Measurements from ENCODE around the gene PEX5L. TPM values are rescaled to one million over a fixed set of nuclear protein-coding genes. Genes with fewer than 3 reads are reported as not detected.
"Not testable (repeated sequence)": the region's sequence is repeated elsewhere in the genome, so short reads cannot be mapped to it uniquely, and the experiment has no call there.

The PEX5L gene
- under 1 TPM; 0.35 to 0.70 TPM for total RNA-seq

GRCh38 chr3:180036671-180037455 lies at the start of gene PEX5L:
Gene PEX5L (minus strand): TSS chr3:180036937. CDS start chr3:180036599, 338 bp downstream.
- Mint-ChIP-seq H3K36me3 (ENCODE audit: low read depth) (no peaks in the 10 kb centered on the region), H3K27me3 (peaks cover 31% of the 10 kb centered on the region), H3K4me1 (peaks cover 10% of the 10 kb centered on the region), H3K27ac (no peak within 1 kb of the TSS), H3K4me3 (peak within 1 kb of the TSS; percentile 44), H3K9me3 (no peaks in the 10 kb centered on the region)
- POLR2A ChIA-PET = no interaction called here
- CTCF ChIA-PET = no interaction called here
- peak; percentile 46 for DNase-seq

DNA sequence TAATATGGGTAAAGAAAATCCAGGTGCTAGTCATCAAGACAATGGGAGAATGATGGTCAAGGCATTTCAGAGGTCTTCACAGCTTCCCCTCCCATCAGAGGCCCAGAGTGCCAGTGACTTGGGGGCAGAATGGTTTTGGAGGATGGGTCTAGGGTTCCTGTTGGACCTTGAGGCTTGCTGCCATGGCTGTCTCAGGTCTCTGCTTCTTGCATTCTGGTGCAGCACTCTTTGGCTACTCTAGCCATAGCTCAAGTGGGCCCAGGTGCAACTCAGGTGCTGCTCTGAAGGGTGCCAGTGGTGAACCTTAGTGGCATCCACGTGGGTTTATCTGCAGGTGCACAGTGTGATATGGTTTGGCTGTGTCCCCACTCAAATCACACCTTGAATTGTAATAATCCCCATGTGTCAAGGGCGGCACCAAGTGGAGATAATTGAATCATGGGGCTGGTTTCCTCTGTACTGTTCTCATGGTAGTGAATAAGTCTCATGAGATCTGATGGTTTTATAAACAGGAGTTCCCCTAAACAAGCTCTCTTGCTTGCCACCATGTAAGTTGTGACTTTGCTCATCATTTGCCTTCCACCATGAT lies 48.5 kb upstream of the PEX5L start:
- POLR2A ChIA-PET = no interaction called here
- Mint-ChIP-seq H3K4me1 (no peaks in the 10 kb centered on the region), H3K9me3 (no peaks in the 10 kb centered on the region), H3K27me3 (no peaks in the 10 kb centered on the region), H3K36me3 (ENCODE audit: low read depth) (no peaks in the 10 kb centered on the region), H3K4me3 (no peak overlapping the region), H3K27ac (no peak overlapping the region)
- CTCF ChIA-PET = interaction anchor here (1.2 kb wide), 1 partner anchor 274 kb away, joined by 3 read pairs; no protein-coding TSS in a partner anchor
- DNase-seq = no peak

DNA sequence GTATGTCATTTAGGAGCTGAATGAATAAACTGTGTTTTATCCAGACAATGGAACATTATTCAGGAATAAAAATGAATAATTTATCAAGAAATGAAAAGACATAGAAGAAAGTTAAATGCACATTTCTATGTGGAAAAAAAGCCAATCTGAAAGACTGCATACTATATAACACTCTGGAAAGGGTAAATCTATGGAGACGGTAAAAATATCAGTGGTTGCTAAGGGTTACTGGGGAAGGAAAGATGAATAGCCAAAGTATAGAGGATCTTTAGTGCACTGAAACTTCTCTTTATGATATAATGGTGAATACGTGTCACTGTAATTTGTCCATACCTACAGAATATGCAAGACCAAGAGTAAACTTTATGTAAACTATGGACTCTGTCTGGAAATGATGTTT lies 46.0 kb upstream of the PEX5L start:
- no peak overlapping the region for H3K27ac Mint-ChIP-seq
- POLR2A ChIA-PET = no interaction called here

GRCh38 chr3:180078592-180078991 lies 41.9 kb upstream of the PEX5L start:
- DNase-seq = no peak
- no peaks in the 10 kb centered on the region for H3K4me1 Mint-ChIP-seq
- no peaks in the 10 kb centered on the region for H3K36me3 Mint-ChIP-seq (ENCODE audit: low read depth)
- peaks cover 2% of the 10 kb centered on the region for H3K9me3 Mint-ChIP-seq
- no peaks in the 10 kb centered on the region for H3K27me3 Mint-ChIP-seq
- POLR2A ChIA-PET = no interaction called here
- CTCF ChIA-PET = no interaction called here
- H3K4me3 Mint-ChIP-seq = no peak overlapping the region
- no peak overlapping the region for H3K27ac Mint-ChIP-seq

More for the DNA sequence above, 46.0 kb upstream of the PEX5L start:
- Mint-ChIP-seq H3K4me1 (no peaks in the 10 kb centered on the region), H3K4me3 (no peak overlapping the region), H3K9me3 (peaks cover 2% of the 10 kb centered on the region), H3K36me3 (ENCODE audit: low read depth) (no peaks in the 10 kb centered on the region), H3K27me3 (no peaks in the 10 kb centered on the region)
- no peak for DNase-seq
- CTCF ChIA-PET = no interaction called here

DNA sequence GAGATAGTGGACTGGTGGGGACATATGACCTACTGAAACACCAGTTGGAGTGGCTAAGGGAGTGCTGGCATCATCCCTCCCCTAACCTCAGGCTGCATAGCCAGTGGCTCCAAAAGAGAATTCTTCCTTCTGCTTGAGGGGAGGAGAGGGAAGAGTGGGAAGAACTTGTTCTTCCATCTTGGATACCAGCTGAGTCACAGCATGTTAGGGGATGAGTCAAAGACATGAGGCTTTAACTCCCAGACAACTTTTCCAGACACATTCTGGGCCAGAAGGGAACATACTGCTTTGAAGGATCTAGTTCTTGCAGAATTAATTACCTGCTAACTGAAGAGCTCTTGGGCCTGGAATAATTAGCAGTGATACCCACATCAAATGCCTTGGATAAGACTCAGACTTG lies 36.8 kb upstream of the PEX5L start:
- no peaks in the 10 kb centered on the region for H3K4me1 Mint-ChIP-seq

DNA sequence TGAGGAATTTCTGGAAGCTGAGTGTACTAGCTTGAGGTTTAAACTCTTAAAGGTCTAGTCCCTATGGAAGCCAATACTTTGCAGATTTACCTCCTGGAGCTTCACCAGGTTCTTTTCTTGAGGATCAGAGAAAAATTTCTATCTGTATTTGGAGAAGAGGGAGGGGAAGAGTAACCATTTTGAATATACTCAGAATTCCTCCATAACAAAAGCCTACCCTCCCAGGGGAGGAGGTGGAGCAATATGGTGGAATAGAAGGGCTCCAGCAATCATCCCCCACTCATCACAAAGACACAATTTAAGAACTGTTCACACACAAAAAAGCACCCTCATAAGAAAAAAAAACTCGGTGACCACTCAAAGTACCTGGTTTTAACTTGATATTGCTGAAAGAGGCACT lies 36.0 kb upstream of the PEX5L start:
- no peaks in the 10 kb centered on the region for H3K36me3 Mint-ChIP-seq (ENCODE audit: low read depth)
- no peaks in the 10 kb centered on the region for H3K9me3 Mint-ChIP-seq
- no peaks in the 10 kb centered on the region for H3K4me1 Mint-ChIP-seq
- POLR2A ChIA-PET = no interaction called here
- no peak for DNase-seq
- H3K27me3 Mint-ChIP-seq = peaks cover 3% of the 10 kb centered on the region
- H3K27ac Mint-ChIP-seq = no peak overlapping the region
- H3K4me3 Mint-ChIP-seq = no peak overlapping the region
- CTCF ChIA-PET = no interaction called here

More for the DNA sequence above, 36.8 kb upstream of the PEX5L start:
- no peak overlapping the region for H3K4me3 Mint-ChIP-seq
- no peak for DNase-seq
- POLR2A ChIA-PET = no interaction called here
- H3K27ac Mint-ChIP-seq = no peak overlapping the region
- no peaks in the 10 kb centered on the region for H3K36me3 Mint-ChIP-seq (ENCODE audit: low read depth)
- CTCF ChIA-PET = no interaction called here
- H3K9me3 Mint-ChIP-seq = no peaks in the 10 kb centered on the region
- H3K27me3 Mint-ChIP-seq = no peaks in the 10 kb centered on the region

DNA sequence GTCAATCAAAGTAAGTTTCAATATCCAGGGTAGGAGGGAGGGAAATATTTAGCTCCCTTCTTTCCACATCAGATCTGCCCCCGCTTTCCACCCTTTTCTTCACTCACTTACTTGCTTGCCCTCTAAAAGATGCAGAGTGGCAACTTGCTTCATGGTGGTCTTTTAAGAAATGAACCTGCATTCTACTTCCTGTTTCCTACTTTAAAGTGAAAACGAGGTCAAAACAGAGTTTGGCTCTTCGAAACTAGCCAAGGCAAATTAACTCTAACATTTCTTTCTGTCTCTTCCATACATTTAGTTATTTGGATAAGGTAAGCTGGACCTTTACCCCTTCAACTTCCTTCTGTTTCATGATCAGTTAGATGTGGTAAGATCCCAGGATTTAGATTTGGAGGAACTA lies 34.2 kb upstream of the PEX5L start:
- no peaks in the 10 kb centered on the region for H3K9me3 Mint-ChIP-seq
- no peaks in the 10 kb centered on the region for H3K4me1 Mint-ChIP-seq
- DNase-seq = no peak
- ChIA-PET POLR2A (no interaction called here), CTCF (no interaction called here)
- peaks cover 5% of the 10 kb centered on the region for H3K27me3 Mint-ChIP-seq
- H3K27ac Mint-ChIP-seq = no peak overlapping the region
- no peak overlapping the region for H3K4me3 Mint-ChIP-seq
- H3K36me3 Mint-ChIP-seq (ENCODE audit: low read depth) = no peaks in the 10 kb centered on the region

DNA sequence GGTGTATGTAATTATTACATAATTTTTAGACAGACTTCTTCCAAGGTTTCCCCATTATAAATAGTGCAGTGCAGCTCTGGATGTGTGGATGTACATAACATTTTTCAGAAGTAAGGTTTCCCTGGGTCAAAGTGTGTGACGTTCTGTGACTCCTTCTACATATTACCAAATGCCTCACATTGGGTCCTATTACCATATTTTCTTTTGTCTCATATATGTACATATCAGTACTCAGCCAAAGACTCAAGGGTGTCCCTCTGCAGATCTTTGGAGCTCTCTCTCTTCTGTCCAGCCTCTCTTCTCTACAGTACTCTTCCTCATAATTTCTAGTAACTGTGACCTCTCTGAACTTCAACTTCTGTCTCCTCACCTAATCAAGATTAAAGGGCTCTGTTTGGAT lies 31.3 kb upstream of the PEX5L start:
- ChIA-PET POLR2A (no interaction called here), CTCF (no interaction called here)
- Mint-ChIP-seq H3K4me1 (no peaks in the 10 kb centered on the region), H3K36me3 (ENCODE audit: low read depth) (no peaks in the 10 kb centered on the region), H3K9me3 (no peaks in the 10 kb centered on the region), H3K27ac (no peak overlapping the region), H3K27me3 (peaks cover 5% of the 10 kb centered on the region), H3K4me3 (no peak overlapping the region)
- DNase-seq = no peak

DNA sequence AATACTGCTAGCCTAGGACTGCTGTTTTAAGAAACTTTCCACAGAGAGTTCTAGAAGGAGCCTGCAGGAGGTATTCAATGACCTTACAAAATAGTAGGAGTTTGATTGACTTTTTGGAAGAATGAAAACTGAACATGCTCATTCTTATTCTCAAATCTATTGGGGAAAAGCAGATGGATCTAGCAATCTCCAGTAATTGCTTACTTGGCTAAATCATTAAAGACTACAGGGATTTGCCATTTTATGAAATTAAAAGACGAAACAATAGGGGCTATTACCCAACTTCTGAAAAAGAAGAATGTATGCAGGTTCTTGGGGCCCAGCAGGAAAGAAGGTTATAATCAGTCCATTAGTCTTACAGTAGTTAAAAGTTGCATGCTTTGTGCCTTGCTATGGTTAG lies 29.9 kb upstream of the PEX5L start:
- DNase-seq = no peak
- Mint-ChIP-seq H3K9me3 (no peaks in the 10 kb centered on the region), H3K4me3 (no peak overlapping the region), H3K36me3 (ENCODE audit: low read depth) (no peaks in the 10 kb centered on the region), H3K27ac (no peak overlapping the region), H3K4me1 (no peaks in the 10 kb centered on the region), H3K27me3 (peaks cover 5% of the 10 kb centered on the region)
- ChIA-PET CTCF (no interaction called here), POLR2A (no interaction called here)

- ChIA-PET CTCF (no interaction called here), POLR2A (no interaction called here)
- Mint-ChIP-seq H3K36me3 (ENCODE audit: low read depth) (no peaks in the 10 kb centered on the region), H3K27me3 (peaks cover 8% of the 10 kb centered on the region), H3K4me1 (no peaks in the 10 kb centered on the region), H3K9me3 (no peaks in the 10 kb centered on the region), H3K4me3 (no peak overlapping the region), H3K27ac (no peak overlapping the region)
- no peak for DNase-seq
These were observed 27.0 kb upstream of the PEX5L start for GRCh38 chr3:180063783-180064182.

DNA sequence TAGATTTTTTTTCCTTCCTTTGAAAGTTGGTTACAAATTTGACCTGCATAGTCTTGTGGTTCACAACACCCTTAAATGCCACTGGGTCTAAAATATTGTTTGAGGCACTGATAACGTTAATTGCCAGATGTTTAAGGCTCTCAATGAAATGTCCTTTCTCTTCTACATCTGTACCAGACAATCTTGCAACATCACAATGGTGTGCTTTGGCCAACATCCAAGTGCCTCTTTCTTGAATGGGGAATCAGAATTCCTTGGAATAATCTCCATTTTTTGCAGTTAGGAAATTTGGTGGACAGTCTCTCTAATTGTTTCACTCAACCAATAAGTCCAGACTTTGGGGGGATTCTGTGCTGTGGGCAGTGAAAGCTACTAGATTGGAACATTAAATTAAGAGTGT lies 26.0 kb upstream of the PEX5L start:
- no peaks in the 10 kb centered on the region for H3K9me3 Mint-ChIP-seq
- ChIA-PET POLR2A (no interaction called here), CTCF (no interaction called here)
- no peak for DNase-seq
- H3K4me3 Mint-ChIP-seq = no peak overlapping the region
- H3K4me1 Mint-ChIP-seq = no peaks in the 10 kb centered on the region
- H3K27me3 Mint-ChIP-seq = peaks cover 5% of the 10 kb centered on the region
- H3K27ac Mint-ChIP-seq = no peak overlapping the region
- no peaks in the 10 kb centered on the region for H3K36me3 Mint-ChIP-seq (ENCODE audit: low read depth)

DNA sequence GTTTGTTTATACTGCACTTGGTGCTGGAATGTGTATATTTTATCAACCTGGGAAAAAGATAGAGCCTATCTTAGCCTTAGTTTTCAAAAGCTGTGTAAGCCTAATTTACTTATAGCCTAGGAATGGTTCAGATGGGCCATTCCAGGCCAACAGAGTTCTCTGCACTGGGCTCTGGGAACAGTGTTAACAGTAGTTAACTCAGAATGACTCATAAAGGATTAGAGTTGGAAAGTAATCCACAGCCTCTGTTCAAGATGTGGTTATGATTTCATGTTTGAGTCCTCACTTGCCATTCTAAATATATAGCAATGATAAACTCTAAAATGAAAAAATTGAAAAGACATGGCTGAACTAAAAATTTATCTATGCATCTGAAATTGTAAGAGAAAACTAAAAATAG lies 22.6 kb upstream of the PEX5L start:
- no peak overlapping the region for H3K4me3 Mint-ChIP-seq
- no peaks in the 10 kb centered on the region for H3K36me3 Mint-ChIP-seq (ENCODE audit: low read depth)
- H3K27ac Mint-ChIP-seq = no peak overlapping the region
- H3K27me3 Mint-ChIP-seq = peaks cover 2% of the 10 kb centered on the region
- CTCF ChIA-PET = no interaction called here
- no peaks in the 10 kb centered on the region for H3K4me1 Mint-ChIP-seq
- no peaks in the 10 kb centered on the region for H3K9me3 Mint-ChIP-seq
- POLR2A ChIA-PET = no interaction called here
- no peak for DNase-seq

DNA sequence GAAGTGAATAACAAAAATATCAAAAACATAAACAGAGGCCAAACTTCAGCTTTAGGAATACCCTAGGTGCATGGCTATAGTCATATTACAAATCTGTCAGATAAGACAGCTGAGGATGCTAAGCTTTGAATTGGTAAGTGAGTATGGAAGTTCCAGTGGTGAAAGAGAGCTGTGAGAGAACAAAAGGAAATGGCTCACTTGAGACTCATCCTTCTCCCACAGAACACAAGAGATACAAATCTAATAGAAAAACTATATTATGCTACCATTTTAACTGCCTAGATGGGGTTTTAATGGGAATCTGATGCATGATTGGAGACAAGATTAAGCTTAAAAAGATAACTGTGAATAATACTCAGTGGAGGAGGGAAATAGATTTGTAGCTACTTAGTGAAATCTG lies 21.5 kb upstream of the PEX5L start:
- Mint-ChIP-seq H3K4me3 (no peak overlapping the region), H3K4me1 (no peaks in the 10 kb centered on the region), H3K27ac (no peak overlapping the region), H3K36me3 (ENCODE audit: low read depth) (no peaks in the 10 kb centered on the region), H3K27me3 (peaks cover 2% of the 10 kb centered on the region), H3K9me3 (no peaks in the 10 kb centered on the region)
- CTCF ChIA-PET = no interaction called here
- no peak for DNase-seq
- POLR2A ChIA-PET = no interaction called here

- CTCF ChIA-PET; POLR2A ChIA-PET; H3K9me3 Mint-ChIP-seq; H3K4me1 Mint-ChIP-seq; H3K27ac Mint-ChIP-seq; H3K27me3 Mint-ChIP-seq; H3K4me3 Mint-ChIP-seq; H3K36me3 Mint-ChIP-seq (ENCODE audit: low read depth); DNase-seq: not testable (repeated sequence)
These were observed 18.9 kb upstream of the PEX5L start for GRCh38 chr3:180055656-180056055.

Data from activated CD4-positive, alpha-beta memory T cell treated with anti-CD3 and anti-CD28 coated beads, Interleukin-2, amount 10 ng/mL, durations not matched to agents 7 days and 5 days (primary cell).